Glutamatergic neuron (in vitro differentiated cells): Measurements from ENCODE around the gene TINAGL1. TPM values are rescaled to one million over a fixed set of nuclear protein-coding genes. Genes with fewer than 3 reads are reported as not detected.

Experiments
- DNase-seq: peaks from one replicate; pipeline ENCODE4 v3.0.0; 2022
- H3K27ac Mint-ChIP-seq: one replicate; pipeline ENCODE4 v1.8.0; 2020; ENCODE audit warnings: mild to moderate bottlenecking, mixed read lengths, inconsistent platforms; ENCODE audit not compliant: unreplicated experiment
- H3K27me3 Mint-ChIP-seq: one replicate; pipeline ENCODE4 v1.8.0; 2020; ENCODE audit warnings: mild to moderate bottlenecking, moderate library complexity, mixed read lengths, inconsistent platforms; ENCODE audit not compliant: unreplicated experiment
- H3K36me3 Mint-ChIP-seq: one replicate; pipeline ENCODE4 v1.8.0; 2020; ENCODE audit warnings: mild to moderate bottlenecking, mixed read lengths, inconsistent platforms; ENCODE audit not compliant: unreplicated experiment
- H3K4me1 Mint-ChIP-seq: one replicate; pipeline ENCODE4 v1.8.0; 2020; ENCODE audit warnings: mild to moderate bottlenecking, low read depth, mixed read lengths, inconsistent platforms; ENCODE audit not compliant: unreplicated experiment
- H3K4me3 Mint-ChIP-seq: one replicate; pipeline ENCODE4 v1.8.0; 2020; ENCODE audit warnings: mild to moderate bottlenecking, mixed read lengths, inconsistent platforms; ENCODE audit not compliant: unreplicated experiment
- H3K9me3 Mint-ChIP-seq: one replicate; pipeline ENCODE4 v1.8.0; 2020; ENCODE audit warnings: mild to moderate bottlenecking, moderate library complexity, mixed read lengths, inconsistent platforms; ENCODE audit not compliant: unreplicated experiment
- total RNA-seq: library from RNA; stranded (reverse); fragmentation: NEBNext Ultra II Directional; extraction: Animal tissue kit (Norgen Biotek cat#: 25700); gene quantifications from one replicate; pipeline ENCODE4 v1.2.1, GENCODE V29; 2021; ENCODE audit not compliant: unreplicated experiment
- TF ChIP-seq, protein P1 (sequence below): fragments of 200-600 bp; sonication (generic); IDR thresholded peaks from one replicate; pipeline ENCODE4 v1.5.0; 2021; ENCODE audit not compliant: partially characterized antibody, unreplicated experiment

The TINAGL1 gene
- total RNA-seq, 1 donor from 2014 or later, result not detected

DNA sequence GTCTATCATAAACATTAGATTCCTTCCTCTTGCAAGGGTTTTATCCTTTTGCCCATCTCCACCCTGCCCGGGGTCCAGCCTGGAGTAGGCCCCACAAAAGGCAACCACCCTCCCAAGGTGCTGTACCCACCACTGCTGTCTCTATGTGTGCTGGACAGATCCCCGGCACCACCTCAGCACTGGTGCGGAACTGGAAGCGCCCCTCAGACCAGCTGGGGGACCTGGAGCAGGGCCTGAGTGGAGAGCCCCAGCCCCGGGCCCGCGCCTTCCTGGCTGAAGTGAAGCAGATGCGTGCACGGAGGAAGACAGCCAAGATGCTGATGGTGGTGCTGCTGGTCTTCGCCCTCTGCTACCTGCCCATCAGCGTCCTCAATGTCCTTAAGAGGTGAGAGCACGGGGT, 47.0 kb downstream of the TINAGL1 start:
- peaks cover 23% of the 10 kb centered on the region for H3K4me1 Mint-ChIP-seq
- H3K27ac Mint-ChIP-seq, result no peak overlapping the region
- no peak for DNase-seq
- TF ChIP-seq, protein P1, sequence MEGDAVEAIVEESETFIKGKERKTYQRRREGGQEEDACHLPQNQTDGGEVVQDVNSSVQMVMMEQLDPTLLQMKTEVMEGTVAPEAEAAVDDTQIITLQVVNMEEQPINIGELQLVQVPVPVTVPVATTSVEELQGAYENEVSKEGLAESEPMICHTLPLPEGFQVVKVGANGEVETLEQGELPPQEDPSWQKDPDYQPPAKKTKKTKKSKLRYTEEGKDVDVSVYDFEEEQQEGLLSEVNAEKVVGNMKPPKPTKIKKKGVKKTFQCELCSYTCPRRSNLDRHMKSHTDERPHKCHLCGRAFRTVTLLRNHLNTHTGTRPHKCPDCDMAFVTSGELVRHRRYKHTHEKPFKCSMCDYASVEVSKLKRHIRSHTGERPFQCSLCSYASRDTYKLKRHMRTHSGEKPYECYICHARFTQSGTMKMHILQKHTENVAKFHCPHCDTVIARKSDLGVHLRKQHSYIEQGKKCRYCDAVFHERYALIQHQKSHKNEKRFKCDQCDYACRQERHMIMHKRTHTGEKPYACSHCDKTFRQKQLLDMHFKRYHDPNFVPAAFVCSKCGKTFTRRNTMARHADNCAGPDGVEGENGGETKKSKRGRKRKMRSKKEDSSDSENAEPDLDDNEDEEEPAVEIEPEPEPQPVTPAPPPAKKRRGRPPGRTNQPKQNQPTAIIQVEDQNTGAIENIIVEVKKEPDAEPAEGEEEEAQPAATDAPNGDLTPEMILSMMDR, result no peak
- H3K4me3 Mint-ChIP-seq, result no peak overlapping the region
- no peaks in the 10 kb centered on the region for H3K36me3 Mint-ChIP-seq
- H3K27me3 Mint-ChIP-seq, result peaks cover 3% of the 10 kb centered on the region
- peaks cover 7% of the 10 kb centered on the region for H3K9me3 Mint-ChIP-seq

DNA sequence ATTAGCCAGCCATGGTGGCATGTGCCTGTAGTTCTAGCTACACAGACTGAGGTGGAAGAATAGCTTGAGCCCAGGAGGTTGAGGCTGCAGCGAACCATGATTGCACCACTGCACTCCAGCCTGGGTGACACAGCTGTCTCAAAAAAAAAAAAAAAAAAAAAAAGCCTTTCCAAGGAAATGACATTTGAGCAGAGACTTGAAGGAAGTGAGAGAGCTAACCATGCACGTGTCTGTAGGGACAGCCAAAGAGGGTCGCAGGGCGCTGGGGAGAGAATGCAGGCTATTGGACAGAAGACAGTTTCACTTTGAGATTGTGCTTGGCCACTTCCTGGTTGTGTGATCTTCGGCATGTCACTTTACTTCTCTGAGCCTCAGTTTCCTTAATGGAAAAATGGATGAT, 48.0 kb downstream of the TINAGL1 start:
- H3K36me3 Mint-ChIP-seq, result no peaks in the 10 kb centered on the region
- peaks cover 3% of the 10 kb centered on the region for H3K27me3 Mint-ChIP-seq
- peaks cover 7% of the 10 kb centered on the region for H3K9me3 Mint-ChIP-seq

DNA sequence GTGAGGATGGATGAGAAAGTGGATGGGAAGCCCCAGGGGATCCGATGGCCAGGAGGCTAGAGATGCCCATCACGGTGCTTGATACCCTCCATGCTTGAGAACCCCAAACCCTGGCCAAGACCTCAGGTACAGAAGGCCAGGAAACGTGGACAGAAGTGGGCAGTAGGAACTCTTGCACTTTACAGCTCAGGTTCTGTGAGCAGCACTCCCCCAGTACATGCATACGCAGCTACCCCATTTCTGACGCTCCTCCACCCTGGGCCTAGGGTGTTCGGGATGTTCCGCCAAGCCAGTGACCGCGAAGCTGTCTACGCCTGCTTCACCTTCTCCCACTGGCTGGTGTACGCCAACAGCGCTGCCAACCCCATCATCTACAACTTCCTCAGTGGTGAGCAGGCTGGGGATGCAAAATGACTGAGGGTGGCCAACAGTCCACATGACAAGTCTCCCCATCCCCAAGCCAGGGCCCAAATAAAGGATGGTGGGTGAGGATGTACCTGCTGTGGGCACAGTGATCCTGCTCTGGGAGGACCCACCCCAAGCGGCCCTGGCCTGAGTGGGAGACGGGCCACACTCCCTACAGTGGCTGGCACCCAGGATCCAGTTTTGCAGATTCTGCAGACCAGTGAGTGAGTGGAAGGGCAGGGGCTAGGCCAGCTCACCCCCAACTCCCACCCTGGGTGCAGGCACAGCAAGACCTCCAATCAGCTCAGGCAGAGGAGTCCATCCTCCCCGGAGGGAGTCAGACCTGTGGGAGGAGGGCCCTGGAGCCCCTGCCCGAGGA, 48.6 kb downstream of the TINAGL1 start:
- Mint-ChIP-seq H3K4me3 (no peak overlapping the region), H3K4me1 (peaks cover 23% of the 10 kb centered on the region), H3K27ac (no peak overlapping the region), H3K36me3 (no peaks in the 10 kb centered on the region), H3K9me3 (peaks cover 7% of the 10 kb centered on the region), H3K27me3 (peaks cover 3% of the 10 kb centered on the region)
- DNase-seq, result no peak
- TF ChIP-seq, protein P1, result no peak

More for the DNA sequence above, 48.0 kb downstream of the TINAGL1 start:
- no peak overlapping the region for H3K27ac Mint-ChIP-seq
- DNase-seq, result no peak
- peaks cover 23% of the 10 kb centered on the region for H3K4me1 Mint-ChIP-seq
- TF ChIP-seq, protein P1, result no peak
- H3K4me3 Mint-ChIP-seq, result no peak overlapping the region

DNA sequence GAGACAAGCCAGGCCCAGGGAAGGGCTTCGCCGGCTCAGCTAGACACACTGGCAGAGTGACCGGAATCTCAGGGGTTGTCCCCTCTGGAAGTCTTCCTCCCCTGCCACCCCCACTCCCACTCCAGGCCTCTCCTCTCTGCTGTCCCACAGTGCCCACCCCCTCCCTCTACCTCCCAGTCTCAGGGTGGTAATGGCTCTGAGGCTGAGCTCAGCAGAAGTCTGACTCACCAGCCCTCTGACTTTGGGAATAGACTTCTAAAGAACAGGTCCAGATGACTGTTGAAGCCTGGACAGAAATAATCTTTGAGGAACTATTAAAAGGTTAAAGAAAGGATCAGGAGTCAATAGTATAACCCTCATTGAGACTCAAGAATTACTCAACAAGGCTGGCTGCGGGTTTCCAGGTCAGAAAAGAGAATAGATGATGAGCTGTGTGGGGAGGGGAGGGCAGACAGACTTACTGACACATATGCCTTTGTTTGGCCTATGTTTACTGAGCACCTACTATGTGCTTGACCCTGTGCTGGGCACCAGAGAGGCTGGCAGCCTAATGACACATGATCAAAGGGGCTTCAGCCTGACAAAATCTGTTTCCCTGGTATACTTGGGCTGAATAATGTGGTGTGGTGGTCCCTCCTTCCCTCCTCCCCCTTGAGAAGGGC, 49.4 kb downstream of the TINAGL1 start:
- Mint-ChIP-seq H3K4me1 (peaks cover 23% of the 10 kb centered on the region), H3K27me3 (peaks cover 3% of the 10 kb centered on the region), H3K27ac (peak overlapping the region; percentile 79), H3K4me3 (peak overlapping the region; percentile 61), H3K36me3 (no peaks in the 10 kb centered on the region), H3K9me3 (peaks cover 8% of the 10 kb centered on the region)
- TF ChIP-seq, protein P1, result no peak
- DNase-seq, result no peak
